PC-3 (cell line): Measurements from ENCODE around the gene DLEC1. TPM values are rescaled to one million over a fixed set of nuclear protein-coding genes. Genes with fewer than 3 reads are reported as not detected.

Experiments used
- ATAC-seq: fragments of 200-7000 bp; cut with Tn5 transposase; 2 replicates; pipeline ENCODE4 v1.9.1; 2020; ENCODE audit warnings: mild to moderate bottlenecking, moderate library complexity
- BruUV-seq: library from RNA; stranded (reverse); fragments of 400-500 nt; replicated peaks from 2 replicates; lab custom pipeline; 2021; lab: Mats Ljungman, UMichigan
- CTCF ChIA-PET: fragments of 300-600 bp; sonication (Branson Sonifier 250); formaldehyde crosslinking; loops from one replicate; lab custom pipeline; 2022; ENCODE audit warnings: antibody characterized with exemption; lab: Charles Lee
- POLR2A ChIA-PET: fragments of 300-600 bp; sonication (Branson Sonifier 250); formaldehyde crosslinking; loops from one replicate; lab custom pipeline; 2022; ENCODE audit warnings: antibody characterized with exemption; ENCODE audit not compliant: unreplicated experiment; lab: Charles Lee
- DNase-seq: peaks from one replicate; pipeline ENCODE4 v3.0.0-alpha.2; 2015
- H2AFZ ChIP-seq: fragments of 300-600 bp; sonication (generic); 2 replicates; pipeline ENCODE4 v1.6.0; 2016; ENCODE audit warnings: antibody characterized with exemption, low read length
- H3F3A ChIP-seq: fragments of 300-600 bp; sonication (generic); one replicate; pipeline ENCODE4 v1.6.0; 2017; ENCODE audit warnings: antibody characterized with exemption, low read length, control low read depth, mild to moderate bottlenecking; ENCODE audit not compliant: unreplicated experiment
- H3K27ac ChIP-seq: fragments of 300-600 bp; sonication (generic); 2 replicates; pipeline ENCODE4 v1.5.1; 2016; ENCODE audit warnings: mild to moderate bottlenecking, low read length
- H3K27me3 ChIP-seq: fragments of 300-600 bp; sonication (generic); 2 replicates; pipeline ENCODE4 v1.6.1; 2016; ENCODE audit warnings: low read length, mixed read lengths
- H3K36me3 ChIP-seq: fragments of 300-600 bp; sonication (generic); 2 replicates; pipeline ENCODE4 v1.6.1; 2016; ENCODE audit warnings: low read depth, mixed run types, low read length, mixed read lengths
- H3K4me1 ChIP-seq: fragments of 300-600 bp; sonication (generic); 2 replicates; pipeline ENCODE4 v1.5.1; 2016; ENCODE audit warnings: low read length; ENCODE audit not compliant: insufficient read depth
- H3K4me2 ChIP-seq: fragments of 300-600 bp; sonication (generic); 2 replicates; pipeline ENCODE4 v1.6.0; 2016; ENCODE audit warnings: low read length
- H3K4me3 ChIP-seq: fragments of 300-600 bp; sonication (generic); 2 replicates; pipeline ENCODE4 v1.5.1; 2016; ENCODE audit warnings: mild to moderate bottlenecking, low read length, mixed read lengths
- H3K79me2 ChIP-seq: fragments of 300-600 bp; sonication (generic); 2 replicates; pipeline ENCODE4 v1.6.1; 2017; ENCODE audit warnings: low read length, mixed read lengths
- H3K9ac ChIP-seq: fragments of 300-600 bp; sonication (generic); 2 replicates; pipeline ENCODE4 v1.6.0; 2016; ENCODE audit warnings: mild to moderate bottlenecking, low read length
- H3K9me2 ChIP-seq: fragments of 300-600 bp; sonication (generic); replicated peaks from 2 replicates; pipeline ENCODE4 v1.6.1; 2016; ENCODE audit warnings: mixed run types, low read length, mixed read lengths
- H3K9me3 ChIP-seq: fragments of 300-600 bp; sonication (generic); 2 replicates; pipeline ENCODE4 v1.6.1; 2016; ENCODE audit warnings: low read length, mixed read lengths
- H4K20me1 ChIP-seq: fragments of 300-600 bp; sonication (generic); 2 replicates; pipeline ENCODE4 v1.6.1; 2016; ENCODE audit warnings: low read length, mixed read lengths
- CTCF ChIP-seq: fragments of 300-600 bp; sonication (generic); conservative IDR thresholded peaks from 2 replicates; pipeline ENCODE4 v1.5.1; 2017; ENCODE audit warnings: antibody characterized with exemption, low read depth, mild to moderate bottlenecking, low read length
- EZH2 ChIP-seq: fragments of 300-600 bp; sonication (generic); IDR thresholded peaks from one replicate; pipeline ENCODE4 v1.6.1; 2017; ENCODE audit warnings: antibody characterized with exemption, mild to moderate bottlenecking, low read length; ENCODE audit not compliant: unreplicated experiment
- EZH2phosphoT487 ChIP-seq: fragments of 300-600 bp; sonication (generic); IDR thresholded peaks from 2 replicates; pipeline ENCODE4 v1.6.1; 2018; ENCODE audit warnings: mild to moderate bottlenecking, antibody characterized with exemption, low read length, borderline replicate concordance
- intact Hi-C: fragments of 100-400 bp; cut with micrococcal nuclease; formaldehyde crosslinking; loops from 2 replicates; pipeline ENCODE4 v1.9.0; 2023
- total RNA-seq: library from RNA; depleted of rRNA; stranded (reverse); fragments of >200 nt; gene quantifications from 2 replicates; pipeline ENCODE4 v1.2.3, GENCODE V29; 2014

DLEC1 gene
- total RNA-seq, 1 experiment from 2014 or later = not detected

DNA sequence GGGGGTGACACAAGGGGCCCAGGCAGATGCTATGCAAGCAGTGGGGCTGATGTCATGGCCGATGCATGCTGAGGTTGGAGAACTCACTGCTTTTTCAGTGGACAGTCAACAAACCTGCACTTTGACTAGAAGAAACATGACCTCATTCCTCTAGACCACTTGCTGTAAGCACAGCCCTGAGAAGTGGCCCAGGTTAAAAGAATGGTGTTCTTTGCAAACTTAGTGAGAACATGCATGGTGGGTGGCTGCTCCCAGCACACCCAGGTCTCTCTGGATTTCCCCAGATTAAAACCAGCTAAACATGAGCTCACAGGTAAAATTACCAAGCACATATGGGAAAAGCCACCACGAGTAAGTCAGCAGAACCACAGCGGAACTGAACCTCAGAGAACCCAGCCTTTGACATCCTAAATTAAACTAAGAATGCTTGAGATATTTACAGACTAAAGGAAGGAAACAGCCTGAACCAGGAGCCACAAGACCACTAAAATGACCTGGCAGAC lies 15.5 kb downstream of the DLEC1 start:
- Histone ChIP-seq H4K20me1 (no peaks in the 10 kb centered on the region), H3K36me3 (no peaks in the 10 kb centered on the region), H2AFZ (no peak overlapping the region), H3K9me3 (no peaks in the 10 kb centered on the region), H3K4me3 (no peak overlapping the region), H3F3A (no peaks in the 10 kb centered on the region), H3K9ac (no peak overlapping the region), H3K4me2 (no peak overlapping the region), H3K4me1 (no peaks in the 10 kb centered on the region), H3K9me2 (no peaks in the 10 kb centered on the region), H3K27ac (no peak overlapping the region), H3K79me2 (no peaks in the 10 kb centered on the region), H3K27me3 (no peaks in the 10 kb centered on the region; the same call in 1 of the 2 replicates)
- CTCF ChIA-PET = no interaction called here
- intact Hi-C loops = no loop called here
- POLR2A ChIA-PET = no interaction called here
- DNase-seq (no peak), ATAC-seq (no peak)
- BruUV-seq = no TSS peak
- TF ChIP-seq EZH2phosphoT487 = no peak
- TF ChIP-seq CTCF = no peak
- no peak for TF ChIP-seq EZH2

GRCh38 chr3:38059148-38059547 lies 20.1 kb downstream of the DLEC1 start:
- Histone ChIP-seq H3K9me3 (no peaks in the 10 kb centered on the region), H3K4me2 (no peak overlapping the region), H3K9ac (no peak overlapping the region), H4K20me1 (no peaks in the 10 kb centered on the region), H3K36me3 (no peaks in the 10 kb centered on the region), H3K27ac (no peak overlapping the region), H3K79me2 (no peaks in the 10 kb centered on the region), H3K9me2 (no peaks in the 10 kb centered on the region), H3K4me1 (no peaks in the 10 kb centered on the region), H3K27me3 (peaks cover 22% of the 10 kb centered on the region), H3K4me3 (no peak overlapping the region), H2AFZ (no peak overlapping the region), H3F3A (no peaks in the 10 kb centered on the region)
- BruUV-seq = no TSS peak
- intact Hi-C loops = no loop called here
- ATAC-seq (no peak), DNase-seq (no peak)
- ChIA-PET CTCF (no interaction called here), POLR2A (no interaction called here)
- TF ChIP-seq EZH2phosphoT487 = no peak
- TF ChIP-seq EZH2 = no peak
- TF ChIP-seq CTCF = no peak

- Histone ChIP-seq H3K27ac (no peak overlapping the region), H3K4me2 (no peak overlapping the region), H3K79me2 (no peaks in the 10 kb centered on the region), H3K27me3 (peaks cover 22% of the 10 kb centered on the region), H2AFZ (no peak overlapping the region), H3K4me3 (no peak overlapping the region), H3K4me1 (no peaks in the 10 kb centered on the region), H3K9ac (no peak overlapping the region), H3K9me2 (no peaks in the 10 kb centered on the region), H3F3A (no peaks in the 10 kb centered on the region), H3K36me3 (no peaks in the 10 kb centered on the region), H4K20me1 (no peaks in the 10 kb centered on the region), H3K9me3 (no peaks in the 10 kb centered on the region)
- ATAC-seq (no peak), DNase-seq (no peak)
- ChIA-PET CTCF (no interaction called here), POLR2A (no interaction called here)
- no TSS peak for BruUV-seq
- intact Hi-C loops = no loop called here
- no peak for TF ChIP-seq EZH2phosphoT487
These were observed 20.6 kb downstream of the DLEC1 start for GRCh38 chr3:38059591-38059990.
